Raji (cell line): ENCODE data around the gene FOXK1.

Experiments used
- POLR2A ChIP-seq: IDR thresholded peaks from 2 replicates; pipeline ENCODE4 v1.6.1; 2011; ENCODE audit warnings: low read depth, low read length, control low read depth; ENCODE audit not compliant: insufficient read depth

The FOXK1 gene

GRCh38 chr7:4772306-4772705 lies 90.2 kb downstream of the FOXK1 start:
- no peak for TF ChIP-seq POLR2A

DNA sequence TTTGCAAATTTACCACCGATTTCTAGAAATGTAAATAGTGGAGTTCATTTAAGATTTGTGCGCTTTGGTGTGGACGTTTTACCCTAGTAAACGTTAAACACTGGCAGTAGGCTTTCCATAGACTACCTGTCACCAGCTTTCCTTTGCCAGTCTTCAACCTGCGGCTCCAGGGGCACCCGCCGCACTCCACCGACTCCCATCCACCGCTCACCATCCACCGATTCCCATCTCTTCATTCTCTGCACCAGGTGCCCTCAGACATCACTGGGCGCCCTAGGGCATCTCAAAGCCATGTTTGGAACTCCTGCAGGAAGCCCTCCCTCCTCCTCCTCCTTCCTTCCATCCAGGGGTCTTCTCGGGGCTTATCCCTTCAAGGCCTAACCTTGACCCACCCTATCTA lies 91.9 kb downstream of the FOXK1 start:
- no peak for TF ChIP-seq POLR2A

DNA sequence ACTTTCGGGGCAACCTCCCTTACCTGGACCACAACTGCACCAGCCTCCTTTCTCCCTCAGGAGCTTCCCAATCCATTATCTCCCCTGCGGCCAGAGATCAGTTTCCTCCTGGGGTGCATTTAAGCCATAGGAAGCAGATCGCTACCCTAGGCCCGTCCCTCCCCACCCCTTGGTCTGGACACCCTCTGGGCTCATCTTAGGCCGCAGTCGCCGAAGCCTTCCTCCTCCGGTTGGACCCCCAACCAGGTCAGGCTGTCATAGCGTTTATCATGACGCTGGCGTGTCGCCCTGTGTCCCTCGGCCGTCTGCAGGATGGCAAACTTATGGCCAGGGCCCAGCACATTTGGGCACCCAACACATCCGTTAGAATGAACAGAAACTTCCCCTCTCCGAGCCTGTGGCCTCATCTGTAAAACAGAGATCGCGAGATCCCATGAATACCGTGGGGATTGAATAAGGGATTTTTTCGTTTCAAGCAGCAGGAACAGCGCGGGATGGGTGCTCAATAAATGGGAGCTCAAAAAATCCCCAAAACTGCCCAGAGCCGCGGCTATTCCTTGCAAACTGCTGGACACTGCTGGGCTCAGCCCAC lies 92.7 kb downstream of the FOXK1 start:
- TF ChIP-seq POLR2A: no peak

- TF ChIP-seq POLR2A: peak; percentile 91
Measured at GRCh38 chr7:4775250-4775847, 93.3 kb downstream of the FOXK1 start, which contains the start of gene AP5Z1. AP5Z1 (plus strand) TSS chr7:4775623; CDS start chr7:4775716, 93 bp downstream.

GRCh38 chr7:4775848-4776623 lies 93.9 kb downstream of the FOXK1 start:
- no peak for TF ChIP-seq POLR2A

- no peak for TF ChIP-seq POLR2A
Measured at GRCh38 chr7:4779118-4779517, 97.0 kb downstream of the FOXK1 start.

- TF ChIP-seq POLR2A: no peak
Measured at GRCh38 chr7:4781366-4782069, 99.4 kb downstream of the FOXK1 start.

DNA sequence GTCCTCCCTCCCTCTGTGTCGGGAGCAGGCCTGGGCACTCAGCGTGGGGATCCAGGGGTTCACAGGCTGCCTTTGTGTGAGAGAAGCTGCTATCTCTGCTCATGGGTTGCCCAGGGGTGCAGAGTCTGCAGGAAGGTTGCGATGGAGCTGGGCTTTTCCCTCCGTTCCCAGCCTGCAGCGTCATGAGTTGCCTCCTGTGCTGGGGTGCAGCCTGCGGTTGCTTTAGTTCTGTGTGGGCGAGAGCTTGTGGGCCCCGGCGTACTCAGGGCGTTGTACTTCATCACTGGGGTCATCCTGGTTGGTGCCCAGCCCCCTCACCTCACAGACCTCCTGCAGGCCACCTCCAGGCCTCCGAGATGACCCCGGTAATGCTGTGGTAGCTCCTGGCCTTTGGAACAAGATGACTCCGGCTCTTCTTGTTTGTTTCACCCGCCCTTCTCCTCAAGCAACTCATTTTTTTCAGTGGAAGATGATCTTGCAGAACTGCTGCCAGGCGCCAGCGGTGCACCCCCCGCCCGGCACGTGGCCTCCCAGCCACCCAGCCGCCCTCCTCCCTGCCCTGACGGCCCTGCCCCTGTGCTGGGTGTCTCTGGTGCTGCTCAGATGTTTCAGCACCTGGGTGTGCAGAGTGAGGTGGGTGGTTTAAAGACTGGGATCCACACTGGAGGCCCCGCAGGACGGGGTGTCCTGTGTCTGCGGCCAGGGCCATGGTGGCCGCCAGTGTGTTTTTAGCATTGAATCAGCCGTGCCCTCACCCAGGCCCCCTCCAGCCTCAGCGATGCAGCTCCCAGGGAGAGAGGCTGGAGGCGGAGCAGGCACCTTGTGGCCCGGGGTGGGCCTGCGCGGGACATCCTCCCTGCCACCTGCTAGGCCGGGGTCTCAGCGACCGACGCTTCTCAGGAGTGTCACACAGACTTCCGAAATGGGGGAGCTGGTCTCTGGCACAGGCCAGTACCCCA lies 100.5 kb downstream of the FOXK1 start:
- no peak for TF ChIP-seq POLR2A

GRCh38 chr7:4783292-4783652 lies 101.2 kb downstream of the FOXK1 start:
- no peak for TF ChIP-seq POLR2A

- no peak for TF ChIP-seq POLR2A
Measured at GRCh38 chr7:4783762-4784351, 101.8 kb downstream of the FOXK1 start.

GRCh38 chr7:4784799-4785198 lies 102.7 kb downstream of the FOXK1 start:
- TF ChIP-seq POLR2A: no peak

DNA sequence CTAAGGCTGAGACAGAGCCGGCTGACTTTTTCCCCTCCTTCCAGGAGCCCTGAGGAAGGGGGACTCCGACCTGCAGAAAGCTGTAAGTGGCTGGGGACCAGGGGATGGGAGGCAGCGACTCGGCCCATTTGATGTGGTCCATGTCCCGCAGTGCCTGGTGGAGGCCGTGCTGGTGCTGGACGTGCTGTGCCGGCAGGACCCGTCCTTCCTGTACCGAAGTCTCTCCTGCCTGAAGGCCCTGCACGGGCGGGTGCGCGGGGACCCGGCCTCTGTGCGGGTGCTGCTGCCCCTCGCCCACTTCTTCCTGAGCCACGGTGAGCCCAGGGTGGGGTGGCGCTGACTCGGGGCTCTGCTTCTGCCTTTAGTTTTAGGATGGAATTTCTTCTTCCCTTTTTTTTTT lies 103.3 kb downstream of the FOXK1 start:
- TF ChIP-seq POLR2A: no peak

DNA sequence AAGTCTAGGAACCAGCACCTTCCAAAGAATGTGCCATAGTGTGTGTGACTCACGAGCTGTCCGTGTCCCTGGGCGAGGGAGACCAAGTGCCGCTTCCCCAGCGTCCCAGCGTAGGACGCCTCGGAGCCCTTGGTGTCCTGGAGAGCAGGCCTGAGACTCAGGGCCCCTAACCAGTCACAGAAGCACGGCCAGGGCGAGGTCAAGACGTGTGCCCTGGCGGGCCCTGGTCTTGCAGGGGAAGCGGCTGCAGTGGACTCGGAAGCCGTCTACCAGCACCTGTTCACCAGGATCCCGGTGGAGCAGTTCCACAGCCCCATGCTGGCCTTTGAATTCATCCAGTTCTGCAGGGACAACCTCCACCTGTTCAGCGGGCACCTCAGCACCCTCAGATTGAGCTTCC lies 103.9 kb downstream of the FOXK1 start:
- TF ChIP-seq POLR2A: no peak

DNA sequence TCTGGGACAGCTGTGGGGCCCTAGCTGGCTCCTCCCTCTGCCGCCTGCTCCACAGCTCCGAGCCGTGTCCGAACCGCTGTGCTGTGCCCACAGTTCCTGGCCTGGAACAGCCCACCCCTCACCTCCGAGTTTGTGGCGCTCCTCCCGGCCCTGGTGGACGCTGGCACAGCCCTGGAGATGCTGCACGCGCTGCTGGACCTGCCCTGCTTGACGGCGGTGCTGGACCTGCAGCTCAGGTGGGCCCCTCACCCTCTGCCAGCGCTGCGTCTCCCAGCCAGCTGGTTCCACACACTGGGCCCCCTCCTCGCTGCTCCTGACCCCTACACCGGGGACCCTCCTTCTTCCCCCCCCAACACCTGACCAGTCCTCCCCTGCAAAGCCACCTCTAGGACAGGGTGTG lies 105.4 kb downstream of the FOXK1 start:
- no peak for TF ChIP-seq POLR2A
